HEK293 (cell line): ENCODE data around the gene MTCH1.
A peak's percentile ranks its signal among the peaks of the same experiment; 100 is the strongest.

ENCODE experiments used
- ATF2 ChIP-seq: fragments of 450-650 bp; formaldehyde crosslinking; IDR thresholded peaks from 2 replicates; pipeline ENCODE4 v1.5.1; 2016; ENCODE audit warnings: missing biosample characterization, missing genetic modification characterization, low read depth
- KLF7 ChIP-seq: fragments of 450-650 bp; formaldehyde crosslinking; IDR thresholded peaks from 2 replicates; pipeline ENCODE4 v1.5.1; 2016; ENCODE audit warnings: missing biosample characterization, missing genetic modification characterization, borderline replicate concordance
- PRDM6 ChIP-seq: fragments of 450-650 bp; formaldehyde crosslinking; IDR thresholded peaks from 2 replicates; pipeline ENCODE4 v1.5.1; 2017; ENCODE audit warnings: missing biosample characterization, missing genetic modification characterization
- REST ChIP-seq: fragments of 450-650 bp; formaldehyde crosslinking; IDR thresholded peaks from 2 replicates; pipeline ENCODE4 v1.5.1; 2016; ENCODE audit warnings: missing biosample characterization, missing genetic modification characterization
- ZBTB44 ChIP-seq: fragments of 450-650 bp; IDR thresholded peaks from 2 replicates; pipeline ENCODE4 v1.5.1; 2018; ENCODE audit warnings: missing biosample characterization, mild to moderate bottlenecking, missing genetic modification characterization
- ZFP41 ChIP-seq: fragments of 450-650 bp; formaldehyde crosslinking; IDR thresholded peaks from 2 replicates; pipeline ENCODE4 v1.5.1; 2016; ENCODE audit warnings: missing biosample characterization, missing genetic modification characterization, borderline replicate concordance
- ZIC2 ChIP-seq: fragments of 450-650 bp; formaldehyde crosslinking; IDR thresholded peaks from 2 replicates; pipeline ENCODE4 v1.5.1; 2016; ENCODE audit warnings: missing biosample characterization, missing genetic modification characterization
- ZNF133 ChIP-seq: fragments of 450-650 bp; formaldehyde crosslinking; IDR thresholded peaks from 2 replicates; pipeline ENCODE4 v1.5.1; 2016; ENCODE audit warnings: missing biosample characterization, missing genetic modification characterization
- ZNF202 ChIP-seq: fragments of 450-650 bp; formaldehyde crosslinking; IDR thresholded peaks from 2 replicates; pipeline ENCODE4 v1.5.1; 2016; ENCODE audit warnings: missing biosample characterization, missing genetic modification characterization, borderline replicate concordance
- ZNF518A ChIP-seq: fragments of 450-650 bp; formaldehyde crosslinking; conservative IDR thresholded peaks from 2 replicates; pipeline ENCODE4 v1.5.1; 2016; ENCODE audit warnings: low read depth, missing biosample characterization, missing genetic modification characterization
- ZNF549 ChIP-seq: fragments of 450-650 bp; IDR thresholded peaks from 2 replicates; pipeline ENCODE4 v1.5.1; 2018; ENCODE audit warnings: missing biosample characterization, missing genetic modification characterization, mild to moderate bottlenecking, inconsistent platforms, moderate library complexity
- ZNF626 ChIP-seq: fragments of 450-650 bp; sonication (Bioruptor Pico); formaldehyde crosslinking; IDR thresholded peaks from 2 replicates; pipeline ENCODE4 v1.5.1; 2018; ENCODE audit warnings: missing biosample characterization, missing genetic modification characterization, inconsistent platforms
- ZNF654 ChIP-seq: fragments of 450-650 bp; formaldehyde crosslinking; IDR thresholded peaks from 2 replicates; pipeline ENCODE4 v1.5.1; 2016; ENCODE audit warnings: low read depth, missing biosample characterization, missing genetic modification characterization
- ZNF660 ChIP-seq: fragments of 450-650 bp; IDR thresholded peaks from 2 replicates; pipeline ENCODE4 v1.5.1; 2018; ENCODE audit warnings: missing biosample characterization, mild to moderate bottlenecking, missing genetic modification characterization
- ZNF707 ChIP-seq: fragments of 450-650 bp; formaldehyde crosslinking; IDR thresholded peaks from 2 replicates; pipeline ENCODE4 v1.5.1; 2016; ENCODE audit warnings: missing biosample characterization, missing genetic modification characterization
- ZNF785 ChIP-seq: fragments of 450-650 bp; formaldehyde crosslinking; IDR thresholded peaks from 2 replicates; pipeline ENCODE4 v1.5.1; 2016; ENCODE audit warnings: missing biosample characterization, missing genetic modification characterization
- ZSCAN4 ChIP-seq: fragments of 450-650 bp; formaldehyde crosslinking; IDR thresholded peaks from 2 replicates; pipeline ENCODE4 v1.5.1; 2017; ENCODE audit warnings: missing biosample characterization, missing genetic modification characterization
- ZSCAN5A ChIP-seq: fragments of 450-650 bp; formaldehyde crosslinking; IDR thresholded peaks from 2 replicates; pipeline ENCODE4 v1.5.1; 2016; ENCODE audit warnings: missing biosample characterization, missing genetic modification characterization

MTCH1 gene

GRCh38 chr6:37029249-37029971, 43.4 kb upstream of the MTCH1 start (continued):
- no peak for TF ChIP-seq REST (tag by site-specific recombination)
- peak; percentile 41 for TF ChIP-seq ZNF654
- TF ChIP-seq ZBTB44 (tag by site-specific recombination) = no peak
- TF ChIP-seq KLF7 (tag by site-specific recombination) = no peak
- no peak for TF ChIP-seq ZNF518A (tag by site-specific recombination)
- TF ChIP-seq ZNF785 = no peak
- TF ChIP-seq ATF2 (tag by site-specific recombination) = no peak
- TF ChIP-seq ZNF660 = no peak
- TF ChIP-seq ZNF133 (tag by site-specific recombination) = no peak
- no peak for TF ChIP-seq PRDM6 (tag by site-specific recombination)
- no peak for TF ChIP-seq ZSCAN4
- TF ChIP-seq ZFP41 (tag by site-specific recombination) = no peak
- no peak for TF ChIP-seq ZNF626 (tag by site-specific recombination)
- no peak for TF ChIP-seq ZNF202 (tag by site-specific recombination)
- TF ChIP-seq ZNF707 (tag by site-specific recombination) = no peak
- no peak for TF ChIP-seq ZSCAN5A (tag by site-specific recombination)
- peak; percentile 96 for TF ChIP-seq ZIC2 (tag by site-specific recombination)
- no peak for TF ChIP-seq ZNF549 (tag by site-specific recombination)
